ENCODE results near the gene CHCHD1. TPM values are rescaled to one million over a fixed set of nuclear protein-coding genes. Genes with fewer than 3 reads are reported as not detected.

CHCHD1 gene
- total and polyA plus RNA-seq, 3 experiments from 2014 or later, result 35.8 to 52.6 (median 37.2) TPM

Other genes with a start within 250 kb of the CHCHD1 start
- gene USP54, start 190.7 kb upstream of the CHCHD1 start, total RNA-seq, result 10 to 100 TPM; 10.5 to 11.9 TPM
- gene USP54, start 190.7 kb upstream of the CHCHD1 start, polyA plus RNA-seq, result 1.5 TPM
- gene MYOZ1, start 140.6 kb upstream of the CHCHD1 start, total RNA-seq, result not detected
- not detected for gene MYOZ1, start 140.6 kb upstream of the CHCHD1 start, polyA plus RNA-seq
- gene SYNPO2L, start 126.0 kb upstream of the CHCHD1 start, total RNA-seq, result not detected
- not detected for gene SYNPO2L, start 126.0 kb upstream of the CHCHD1 start, polyA plus RNA-seq
- gene AGAP5, start 83.9 kb upstream of the CHCHD1 start, total RNA-seq, result 1 to 10 TPM; 7.4 to 8.6 TPM
- 0.45 TPM for gene AGAP5, start 83.9 kb upstream of the CHCHD1 start, polyA plus RNA-seq
- gene SEC24C, start 37.7 kb upstream of the CHCHD1 start, total RNA-seq, result 10 to 100 TPM; 93.1 to 95.9 TPM
- gene SEC24C, start 37.7 kb upstream of the CHCHD1 start, polyA plus RNA-seq, result 70.3 TPM
- 10 to 100 TPM; 54.3 to 57.6 TPM for gene ZSWIM8, start 3.6 kb downstream of the CHCHD1 start, total RNA-seq
- 26.0 TPM for gene ZSWIM8, start 3.6 kb downstream of the CHCHD1 start, polyA plus RNA-seq
- 10 to 100 TPM; 39.8 to 43.9 TPM for gene NDST2, start 29.6 kb downstream of the CHCHD1 start, total RNA-seq
- gene NDST2, start 29.6 kb downstream of the CHCHD1 start, polyA plus RNA-seq, result 25.3 TPM
- gene CAMK2G, start 92.5 kb downstream of the CHCHD1 start, total RNA-seq, result 10 to 100 TPM; 17.3 to 17.5 TPM
- gene CAMK2G, start 92.5 kb downstream of the CHCHD1 start, polyA plus RNA-seq, result 8.1 TPM
- gene PLAU, start 129.1 kb downstream of the CHCHD1 start, total RNA-seq, result 1 to 10 TPM; 1.2 to 1.6 TPM
- not detected for gene PLAU, start 129.1 kb downstream of the CHCHD1 start, polyA plus RNA-seq
- gene VCL, start 216.1 kb downstream of the CHCHD1 start, total RNA-seq, result 10 to 100 TPM; 30.6 to 31.2 TPM
- 43.7 TPM for gene VCL, start 216.1 kb downstream of the CHCHD1 start, polyA plus RNA-seq

Data from CD8-positive, alpha-beta memory T cell (primary cell).